GM19099 (cell line): ENCODE data around the gene ZNF613.

ENCODE experiments used
- POLR2A ChIP-seq: IDR thresholded peaks from 3 replicates; pipeline ENCODE4 v1.6.1; 2011; ENCODE audit warnings: low read depth; ENCODE audit not compliant: insufficient read length; ENCODE audit errors: extremely low read depth

ZNF613 gene

DNA sequence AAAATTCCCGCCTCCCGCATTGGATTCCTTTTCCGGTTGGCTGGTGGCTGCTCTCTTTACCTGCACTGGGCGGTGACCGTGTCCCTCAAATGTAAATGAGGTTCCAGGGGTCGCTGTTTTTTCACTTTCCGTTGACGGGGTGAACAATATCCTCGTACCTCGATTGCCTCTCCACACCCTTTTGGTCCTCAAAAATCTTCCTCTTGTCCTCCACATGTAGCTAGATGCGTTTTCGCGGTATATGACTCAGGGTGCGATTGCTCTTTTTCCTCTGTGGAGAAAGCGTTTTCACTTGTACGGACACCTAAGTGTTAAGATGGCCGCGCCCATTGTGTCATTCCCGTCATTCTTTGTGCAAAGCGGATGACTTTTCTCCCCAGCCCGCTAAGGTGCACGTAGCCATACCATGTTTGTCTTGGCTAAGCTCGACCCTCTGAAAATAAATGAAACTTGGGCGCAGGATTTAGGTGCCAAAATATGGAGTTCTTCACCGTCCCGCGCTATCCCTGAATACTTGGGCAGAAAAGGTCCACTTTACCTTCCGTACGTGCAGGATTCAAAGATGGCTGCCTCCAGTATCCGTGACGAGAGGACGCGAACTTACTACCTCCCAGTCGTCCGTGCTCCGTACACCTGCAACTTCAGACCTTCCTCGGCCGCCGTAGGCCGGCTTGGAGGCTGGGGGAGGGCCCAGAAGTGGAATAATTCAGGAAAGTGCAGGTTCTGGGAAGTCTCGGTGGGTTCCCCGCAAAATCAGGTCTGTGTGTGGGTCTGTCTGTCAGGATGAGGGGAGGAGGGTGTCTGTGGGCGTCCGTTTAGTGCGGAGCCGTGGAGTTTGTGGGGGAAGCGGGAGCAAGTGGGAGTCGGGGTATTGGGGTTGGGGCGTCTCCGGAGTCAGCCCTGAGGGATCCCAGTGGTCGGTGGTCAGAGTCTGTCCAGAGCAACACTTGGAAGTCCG, at the start of gene ZNF613:
Gene ZNF613, plus strand, starts transcription at position 689 of the 958 bp plus-strand sequence. CDS start 8,749 bp downstream, outside the sequence.
- TF ChIP-seq POLR2A, result peak; percentile 58

DNA sequence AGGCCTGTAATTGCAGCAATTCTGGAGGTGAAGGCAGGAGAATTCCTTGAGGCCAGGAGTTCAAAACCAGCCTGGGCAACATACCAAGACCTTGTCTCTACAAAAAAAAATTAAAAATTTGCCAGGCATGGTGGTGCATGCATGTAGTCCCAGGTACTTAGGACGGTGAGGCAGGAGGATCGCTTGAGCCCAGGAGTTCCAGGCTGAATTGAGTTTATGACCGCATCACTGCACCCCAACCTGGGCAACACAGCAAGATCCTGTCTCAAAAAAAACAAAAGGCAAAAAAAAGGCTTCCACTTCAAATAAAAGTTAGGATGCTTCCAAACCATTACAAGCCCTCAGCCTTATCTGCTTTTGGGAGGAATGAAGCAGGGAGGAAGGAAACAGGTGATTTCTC, 44.8 kb upstream of the ZNF613 start:
- no peak for TF ChIP-seq POLR2A

DNA sequence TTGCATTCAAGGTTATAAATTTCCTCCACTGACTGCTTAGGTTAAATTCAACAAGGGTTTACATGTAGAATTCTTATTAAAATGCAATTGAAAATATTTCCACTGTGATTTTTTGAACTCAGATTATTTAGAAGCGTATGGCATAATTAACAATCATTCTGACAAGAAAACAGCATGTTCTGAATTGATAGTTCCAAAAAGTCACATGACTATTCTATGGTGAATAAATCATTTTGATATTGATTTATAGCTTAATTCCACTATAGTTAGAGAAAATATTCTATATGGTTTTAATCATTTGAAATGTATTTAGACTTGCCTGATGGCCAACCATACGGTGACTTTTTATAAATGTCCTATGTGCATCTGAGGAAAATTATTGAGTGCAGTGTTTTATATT, 42.6 kb upstream of the ZNF613 start:
- TF ChIP-seq POLR2A, result no peak

DNA sequence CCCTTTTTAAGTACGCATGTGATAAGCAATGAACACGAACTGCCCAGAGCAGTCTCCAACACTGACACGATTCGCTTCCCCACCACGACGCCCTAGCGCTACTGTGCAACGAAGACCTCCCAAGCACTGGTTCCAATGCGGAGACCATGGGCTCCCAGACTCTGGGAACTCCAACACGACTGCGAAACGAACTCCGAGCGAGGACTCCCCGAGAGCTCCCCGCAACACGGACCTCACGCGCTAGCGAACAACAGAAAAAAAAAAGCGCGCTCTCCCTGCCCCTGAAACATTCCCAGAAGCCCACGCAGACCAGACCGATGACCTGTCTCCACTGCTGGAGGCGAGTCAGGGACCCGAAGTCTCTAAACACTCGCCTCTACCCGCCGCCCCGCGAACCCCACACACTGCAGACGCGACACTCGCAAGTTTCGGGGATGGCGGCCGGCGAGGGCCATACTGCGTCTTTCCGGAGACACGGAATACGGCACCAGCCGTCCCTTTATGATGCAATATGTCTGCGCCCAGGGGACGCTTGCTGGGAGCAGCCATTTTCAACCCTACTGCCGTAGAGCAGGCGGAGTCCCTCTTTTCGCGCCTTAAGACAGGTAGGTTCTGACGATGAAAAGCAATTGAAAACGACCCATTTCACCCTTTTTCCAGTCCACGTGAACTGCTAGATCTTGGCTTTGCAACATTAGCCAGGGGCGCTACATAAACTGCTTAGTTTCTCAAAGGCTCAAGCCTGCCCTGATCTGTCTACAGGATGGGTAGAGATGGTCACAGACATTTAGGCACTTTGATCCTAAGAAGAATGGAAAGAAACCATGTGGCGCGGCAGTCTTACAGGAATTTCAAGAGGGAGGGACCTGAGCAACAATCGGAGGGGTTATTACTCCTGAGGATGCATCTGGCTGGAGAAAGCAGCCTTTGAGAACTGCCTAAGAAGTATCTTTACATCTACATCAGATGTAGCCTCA, 39.5 kb upstream of the ZNF613 start, which contains the start of gene ZNF577:
Gene ZNF577, minus strand, starts transcription at position 430 of the 977 bp plus-strand sequence. CDS start 7,569 bp downstream, outside the sequence.
- peak; percentile 28 for TF ChIP-seq POLR2A

DNA sequence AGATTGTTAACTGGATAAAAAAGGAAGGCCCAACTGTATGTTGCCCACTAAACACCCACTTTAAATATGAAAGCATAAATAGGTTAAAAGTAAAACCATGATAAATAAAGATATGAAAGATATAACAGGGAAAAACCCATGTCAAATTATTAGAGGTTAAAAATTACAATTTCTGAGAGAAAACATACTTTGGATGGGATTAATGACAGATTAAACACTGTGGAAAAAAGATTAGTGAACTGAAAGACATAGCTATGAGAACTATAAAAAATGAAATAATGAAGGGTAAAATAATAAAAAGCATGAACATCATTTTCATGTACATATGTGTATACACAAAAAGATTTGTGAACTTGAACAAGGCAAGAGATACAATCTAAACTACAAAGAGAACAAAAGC, 37.3 kb upstream of the ZNF613 start:
- TF ChIP-seq POLR2A, result no peak

DNA sequence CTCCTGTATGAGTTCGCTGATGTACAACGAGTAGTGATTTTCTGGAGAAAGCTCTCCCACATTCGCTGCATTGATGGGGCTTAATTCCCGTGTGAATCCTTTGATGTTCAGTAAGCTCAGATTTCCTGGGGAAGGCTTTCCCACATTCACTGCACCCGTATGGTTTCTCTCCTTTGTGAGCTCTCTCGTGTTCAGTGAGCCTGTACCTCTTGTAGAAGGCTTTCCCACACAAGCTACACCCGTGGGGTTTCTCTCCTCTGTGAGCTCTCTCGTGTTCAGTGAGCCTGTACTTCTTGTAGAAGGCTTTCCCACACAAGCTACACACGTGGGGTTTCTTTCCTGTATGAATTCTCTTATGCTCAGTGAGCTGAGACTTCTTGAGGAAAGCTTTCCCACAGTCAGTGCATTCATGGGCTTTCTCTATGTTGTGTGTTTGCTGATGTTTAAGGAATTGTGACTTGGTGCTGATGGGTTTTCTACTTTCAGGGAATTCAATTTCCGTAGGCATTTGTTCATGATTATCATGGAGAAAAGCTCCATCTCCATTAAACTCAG, 36.0 kb upstream of the ZNF613 start:
- no peak for TF ChIP-seq POLR2A

DNA sequence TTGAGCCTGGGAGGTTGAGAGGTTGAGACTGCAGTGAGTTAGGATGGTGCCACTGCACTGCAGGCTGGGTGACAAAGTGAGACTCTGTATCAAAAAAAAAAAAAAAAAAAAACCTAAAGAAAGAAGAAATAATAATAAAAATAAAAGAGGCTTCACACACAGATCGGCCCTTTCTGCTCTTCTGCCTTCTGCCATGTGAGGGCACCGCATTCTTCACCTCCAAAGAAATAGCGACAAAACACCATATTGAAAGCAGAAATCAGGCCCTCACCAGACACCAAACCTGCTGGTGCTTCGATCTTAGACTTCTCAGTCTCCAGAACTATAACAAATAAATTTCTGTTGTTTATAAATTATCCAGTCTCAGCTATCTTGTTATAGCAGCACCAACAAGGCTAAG, 25.4 kb upstream of the ZNF613 start:
- TF ChIP-seq POLR2A, result no peak

DNA sequence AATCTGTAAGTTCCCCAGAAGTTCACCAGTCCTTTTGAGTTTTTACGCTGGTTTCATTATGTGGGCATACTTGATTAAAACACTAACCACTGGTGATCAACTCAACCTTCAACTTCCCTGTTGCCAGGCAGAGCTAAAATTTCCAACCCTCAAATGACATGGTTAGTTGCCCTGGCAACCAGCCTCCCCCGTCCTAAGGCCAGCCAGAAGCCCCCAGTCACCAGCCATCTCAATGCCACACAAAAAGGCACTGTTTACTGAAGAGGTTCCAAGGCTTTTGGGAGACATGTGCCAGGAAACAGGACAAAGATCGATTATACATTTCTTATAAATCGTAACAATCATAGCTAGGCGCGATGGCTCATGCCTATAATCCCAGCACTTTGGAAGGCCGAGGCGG, 24.1 kb upstream of the ZNF613 start:
- TF ChIP-seq POLR2A, result no peak

DNA sequence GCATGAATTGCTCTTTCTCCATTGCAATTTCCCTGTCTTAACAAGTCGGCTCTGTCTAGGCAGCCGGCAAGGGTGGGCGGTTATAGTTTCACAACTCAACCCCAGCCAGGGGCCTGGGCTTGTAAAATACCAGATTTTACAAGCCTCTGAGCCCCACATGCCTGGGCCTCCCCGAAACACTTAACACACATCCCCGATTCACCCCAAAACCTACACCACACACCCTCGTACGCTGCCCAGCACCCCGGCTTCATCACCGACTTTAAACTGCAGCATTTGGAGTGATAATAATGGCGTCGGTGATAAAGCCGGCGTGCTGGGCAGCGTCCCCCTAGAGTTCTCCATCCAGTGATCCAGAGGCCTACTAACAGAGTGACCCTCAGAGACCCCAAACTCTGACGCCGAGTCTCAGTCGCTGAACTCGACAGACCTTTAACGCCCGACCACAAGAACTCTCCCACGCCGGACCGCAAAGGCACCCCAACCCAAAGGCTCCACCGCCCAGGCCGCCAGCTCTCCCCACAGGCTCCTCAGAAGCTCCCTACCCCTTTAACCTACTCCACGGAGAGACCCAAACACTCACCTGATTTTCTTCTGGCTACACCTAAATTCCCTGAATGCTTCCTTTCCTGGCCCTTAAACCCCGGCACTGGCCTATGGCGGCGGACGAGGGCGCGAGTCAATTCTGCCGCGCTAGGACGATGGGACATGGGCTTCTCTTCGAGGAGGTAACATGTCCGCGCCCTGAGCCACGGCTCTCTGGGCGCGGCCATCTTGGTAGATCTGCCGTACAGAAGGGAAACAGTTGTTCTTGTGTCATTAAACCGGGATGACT, 22.7 kb upstream of the ZNF613 start, which contains the start of gene ZNF649:
Gene ZNF649, minus strand, starts transcription at position 687 of the 835 bp plus-strand sequence. CDS start 4,910 bp downstream, outside the sequence.
- TF ChIP-seq POLR2A, result peak; percentile 58

DNA sequence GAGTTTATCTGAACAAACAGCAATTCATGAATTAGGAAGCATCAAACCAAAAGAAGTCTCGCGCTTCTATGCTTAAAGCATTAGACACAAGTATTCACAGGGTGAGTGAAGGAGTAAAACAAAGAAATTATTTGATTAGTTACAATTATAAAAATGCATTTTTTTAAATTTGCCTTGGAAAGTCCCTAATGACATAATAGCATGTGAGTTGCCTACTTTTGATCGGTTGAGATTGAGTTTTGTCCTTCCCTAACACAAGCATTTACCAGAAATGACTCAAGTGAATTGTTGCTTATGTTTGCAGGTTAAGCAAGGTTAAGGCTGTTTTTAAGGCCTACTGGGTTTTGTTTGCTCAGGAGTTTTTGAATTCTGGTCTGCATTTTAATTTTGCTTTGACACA, 22.1 kb upstream of the ZNF613 start:
- no peak for TF ChIP-seq POLR2A

DNA sequence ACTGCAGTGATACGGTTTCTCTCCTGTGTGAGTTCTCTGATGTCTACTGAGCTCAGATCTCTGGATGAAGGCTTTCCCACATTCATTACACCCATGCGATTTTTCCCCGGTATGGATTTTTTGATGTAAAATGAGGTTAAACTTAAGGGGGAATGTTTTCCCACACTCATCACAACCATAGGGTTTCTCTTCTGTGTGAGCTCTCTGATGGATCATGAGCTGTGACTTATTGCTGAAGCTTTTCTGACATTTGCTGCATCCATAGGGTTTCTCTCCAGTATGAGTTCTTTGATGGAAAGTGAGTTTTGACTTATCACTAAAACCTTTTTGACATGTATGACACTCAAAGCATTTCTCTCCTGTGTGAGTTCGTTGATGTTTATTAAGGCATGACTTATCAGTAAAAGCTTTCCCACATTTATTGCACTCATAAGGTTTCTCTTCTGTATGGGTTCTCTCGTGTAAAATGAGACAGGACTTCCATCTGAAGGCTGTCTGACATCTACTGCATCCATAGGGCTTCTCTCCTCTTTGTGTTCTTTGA, 11.9 kb upstream of the ZNF613 start:
- TF ChIP-seq POLR2A, result no peak

DNA sequence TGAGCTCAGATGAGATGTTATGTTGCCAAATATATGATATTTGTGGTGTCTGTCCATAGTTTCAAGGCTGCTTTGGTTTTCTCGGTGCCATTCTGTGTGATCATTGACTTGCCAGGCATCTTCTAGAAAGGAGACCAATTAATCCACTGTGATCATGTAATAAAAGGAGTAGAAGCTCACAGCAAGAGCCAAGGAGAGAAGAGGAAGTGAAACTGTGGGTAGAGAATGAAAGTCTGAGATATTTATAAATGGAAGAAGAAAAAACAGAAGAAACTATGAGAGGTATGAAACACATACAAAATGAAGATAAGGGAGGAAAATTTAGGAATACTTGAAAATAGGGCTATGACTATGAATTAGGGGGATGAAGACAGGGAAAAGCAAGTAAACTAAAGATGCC, 11.1 kb upstream of the ZNF613 start:
- TF ChIP-seq POLR2A, result no peak

DNA sequence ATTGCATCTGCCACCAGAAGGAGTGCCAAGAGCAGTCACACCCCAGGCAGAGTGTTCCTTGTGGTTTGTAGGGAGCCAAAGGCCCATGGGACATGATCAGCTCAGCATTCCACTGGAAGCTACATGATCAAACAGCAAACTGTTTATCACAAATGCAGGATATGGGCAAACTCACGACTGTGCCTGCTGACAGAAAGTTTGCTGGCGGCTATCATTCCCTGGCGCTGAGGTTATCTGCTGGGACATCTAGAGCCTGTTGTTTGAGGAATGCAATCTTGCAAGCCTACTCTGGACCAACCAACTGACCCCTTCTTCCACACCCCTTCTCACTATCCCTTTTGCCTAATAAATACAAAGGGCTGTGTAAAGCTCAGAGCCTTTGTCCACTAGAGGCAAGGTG, 7.7 kb upstream of the ZNF613 start:
- no peak for TF ChIP-seq POLR2A

DNA sequence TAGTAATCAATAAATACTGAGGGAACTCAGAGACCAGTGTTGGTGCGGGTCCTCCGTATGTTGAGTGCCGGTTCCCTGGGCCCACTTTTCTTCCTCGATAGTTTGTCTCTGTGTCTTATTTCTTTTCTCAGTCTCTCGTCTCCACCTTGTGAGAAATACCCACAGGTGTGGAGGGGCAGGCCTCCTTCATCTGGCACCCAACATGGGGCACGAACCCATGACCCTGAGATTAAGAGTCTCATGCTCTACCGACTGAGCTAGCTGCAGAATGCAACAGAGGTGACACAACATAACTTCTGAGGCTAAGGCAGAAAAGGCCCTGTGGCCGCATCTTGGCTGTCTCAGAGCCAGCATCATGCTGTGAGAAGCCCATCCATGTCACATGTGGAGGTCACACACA, 5.3 kb upstream of the ZNF613 start:
- no peak for TF ChIP-seq POLR2A
